CD4-positive, alpha-beta T cell treated with Interleukin-6 at 100 ng/mL for 8 hours (primary cell): Measurements from ENCODE around the gene EEF1AKMT2.
"Not testable (repeated sequence)": the region's sequence is repeated elsewhere in the genome, so short reads cannot be mapped to it uniquely, and the experiment has no call there.

Experiments used
- DNase-seq: peaks from one replicate; pipeline ENCODE4 v3.0.0-alpha.2; 2020; ENCODE audit warnings: mixed read lengths, low spot score

The EEF1AKMT2 gene

GRCh38 chr10:124791547-124792348, at the start of gene EEF1AKMT2:
TSS of gene EEF1AKMT2 (minus strand) at chr10:124791887. CDS start at chr10:124791833, 54 bp downstream.
- DNase-seq = peak; percentile 81

DNA sequence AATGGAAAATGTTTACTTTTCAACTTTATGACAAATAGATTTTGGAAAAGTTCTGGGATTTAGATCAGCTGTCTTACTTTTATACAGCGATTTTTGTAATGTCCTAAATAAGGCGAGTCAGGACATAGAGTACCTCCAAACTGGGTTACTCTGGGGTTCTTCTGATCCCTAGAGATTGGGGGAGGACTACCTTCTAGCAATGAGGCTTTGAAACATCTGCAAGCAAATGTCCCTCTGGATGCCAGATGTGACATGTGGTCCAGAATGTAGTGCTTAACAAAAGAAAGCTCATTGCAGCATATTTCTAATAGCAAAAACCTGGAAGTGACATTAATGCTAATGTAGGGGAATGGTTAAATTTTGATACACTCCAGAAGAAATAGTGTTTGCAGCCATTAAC, 46.0 kb upstream of the EEF1AKMT2 start:
- no peak for DNase-seq

DNA sequence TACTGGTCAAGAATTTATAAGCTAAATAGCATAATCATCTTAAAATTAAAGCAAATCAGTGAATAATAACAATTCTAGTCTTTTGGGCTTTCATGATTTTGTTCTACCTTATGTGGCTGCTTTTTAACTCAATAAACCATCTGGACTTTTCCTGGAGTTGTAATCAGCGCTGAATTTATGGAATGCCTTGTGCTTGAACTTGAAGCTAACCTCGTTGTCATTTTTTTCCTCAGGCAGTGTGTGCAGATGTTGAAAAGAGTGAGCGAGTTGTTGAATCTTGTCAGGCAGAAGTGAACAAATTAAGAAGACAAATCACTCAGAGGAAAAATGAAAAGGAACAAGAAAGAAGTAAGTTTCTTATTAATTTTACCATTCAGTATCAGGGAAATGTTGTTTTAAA, 39.4 kb upstream of the EEF1AKMT2 start:
- no peak for DNase-seq

DNA sequence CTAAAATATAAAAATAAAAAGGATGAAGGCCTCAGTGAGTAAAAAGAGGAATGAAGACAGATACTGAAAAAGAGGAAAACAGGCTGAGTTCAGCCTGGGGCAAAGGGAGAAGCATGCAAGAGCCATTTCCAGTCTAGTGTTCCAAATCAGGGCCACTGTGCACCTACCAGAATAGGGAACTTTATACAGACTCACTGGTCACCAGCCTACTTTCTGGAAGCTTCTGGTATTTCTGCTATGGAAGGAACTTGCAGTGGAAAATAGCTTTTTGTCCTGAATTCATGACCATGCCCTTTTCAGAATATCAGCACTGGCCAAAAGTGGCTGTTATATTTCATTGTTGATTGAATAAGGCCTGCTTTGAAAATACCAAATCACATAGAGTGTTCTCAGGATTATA, 38.8 kb upstream of the EEF1AKMT2 start:
- DNase-seq = no peak

- no peak for DNase-seq
Measured at GRCh38 chr10:124829447-124830115, 37.9 kb upstream of the EEF1AKMT2 start.

DNA sequence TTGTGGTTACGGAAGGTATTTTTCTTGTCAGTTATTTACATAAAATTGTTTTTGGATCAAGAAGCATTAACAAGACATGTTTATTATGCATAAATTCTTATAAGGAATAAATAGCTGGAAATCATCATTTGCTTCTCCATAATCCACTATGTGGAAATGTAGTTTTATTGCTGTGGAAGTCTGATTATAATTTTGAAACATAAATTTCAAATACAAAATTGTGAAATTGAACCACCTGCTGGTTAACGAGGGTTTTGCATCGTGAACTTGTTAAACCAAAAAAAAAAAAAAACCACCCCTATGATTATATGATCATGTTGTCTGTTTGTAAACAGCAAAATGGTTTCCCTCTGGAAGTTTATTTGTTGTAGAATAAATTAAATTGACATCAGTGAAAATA, 35.8 kb upstream of the EEF1AKMT2 start:
- no peak for DNase-seq

- no peak for DNase-seq
Measured at GRCh38 chr10:124826262-124826661, 34.6 kb upstream of the EEF1AKMT2 start.

- DNase-seq = no peak
Measured at GRCh38 chr10:124825702-124826101, 34.0 kb upstream of the EEF1AKMT2 start.

GRCh38 chr10:124824932-124825331, 33.2 kb upstream of the EEF1AKMT2 start:
- not testable (repeated sequence) for DNase-seq

GRCh38 chr10:124824507-124824906, 32.8 kb upstream of the EEF1AKMT2 start:
- no peak for DNase-seq

DNA sequence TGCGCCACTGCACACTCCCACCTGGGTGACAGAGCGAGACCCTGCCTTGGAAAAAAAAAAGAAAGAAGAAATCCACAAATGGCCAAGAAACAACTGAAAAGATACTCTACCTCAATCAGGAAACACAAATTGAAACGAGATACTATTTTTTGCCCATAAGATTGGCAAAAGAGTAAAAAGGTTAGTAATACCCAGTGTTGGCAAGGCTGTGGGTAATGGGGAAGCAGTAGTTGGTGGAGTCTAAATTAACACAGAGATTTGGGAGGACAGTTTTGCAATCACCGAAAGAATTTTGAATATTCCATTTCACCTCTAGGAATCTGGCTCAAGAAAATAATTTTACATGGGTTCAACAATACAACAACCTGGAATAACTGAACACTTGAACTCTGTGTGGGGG, 29.8 kb upstream of the EEF1AKMT2 start:
- DNase-seq = no peak

DNA sequence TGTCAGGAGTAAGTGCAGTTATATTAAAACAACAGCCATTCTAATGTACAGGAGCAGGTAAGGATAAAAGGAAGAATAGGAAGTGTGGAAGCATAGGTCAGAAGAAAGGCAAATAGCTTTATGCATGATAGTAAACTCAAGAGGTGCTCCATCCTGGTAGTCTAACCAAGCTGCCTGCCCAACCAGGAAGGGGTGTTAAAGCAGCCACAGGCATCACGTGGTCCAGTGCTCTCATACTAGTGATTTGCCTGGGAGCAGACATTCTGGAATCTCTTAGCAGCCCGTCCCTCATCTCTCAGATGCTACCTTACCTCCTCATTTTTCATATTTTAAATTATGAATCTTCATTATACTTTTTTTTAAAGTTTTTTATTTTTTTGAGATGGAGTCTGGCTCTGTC, 28.4 kb upstream of the EEF1AKMT2 start:
- DNase-seq = no peak

- DNase-seq = no peak
Measured at GRCh38 chr10:124802313-124802675, 10.6 kb upstream of the EEF1AKMT2 start.

DNA sequence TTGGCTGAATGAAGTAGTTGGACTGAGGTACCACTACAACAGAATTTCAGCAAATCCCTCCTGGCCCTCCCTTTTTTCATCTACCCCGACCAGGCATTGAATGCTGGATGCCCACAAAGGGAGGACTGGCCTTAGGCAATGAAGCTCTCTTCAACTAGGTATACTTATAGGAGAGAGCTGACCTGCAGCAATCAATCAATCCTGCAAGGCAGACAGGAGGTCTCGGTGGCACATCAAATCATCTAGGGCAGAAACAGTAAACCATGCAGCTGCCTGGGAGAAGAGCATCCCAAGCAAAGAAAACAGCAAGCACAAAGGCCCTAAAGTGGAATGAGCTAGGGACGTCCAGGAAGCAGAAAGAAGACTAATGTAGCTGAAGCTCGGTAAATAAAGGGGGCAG, 7.5 kb upstream of the EEF1AKMT2 start:
- DNase-seq = no peak

GRCh38 chr10:124798781-124799180, 7.1 kb upstream of the EEF1AKMT2 start:
- no peak for DNase-seq

DNA sequence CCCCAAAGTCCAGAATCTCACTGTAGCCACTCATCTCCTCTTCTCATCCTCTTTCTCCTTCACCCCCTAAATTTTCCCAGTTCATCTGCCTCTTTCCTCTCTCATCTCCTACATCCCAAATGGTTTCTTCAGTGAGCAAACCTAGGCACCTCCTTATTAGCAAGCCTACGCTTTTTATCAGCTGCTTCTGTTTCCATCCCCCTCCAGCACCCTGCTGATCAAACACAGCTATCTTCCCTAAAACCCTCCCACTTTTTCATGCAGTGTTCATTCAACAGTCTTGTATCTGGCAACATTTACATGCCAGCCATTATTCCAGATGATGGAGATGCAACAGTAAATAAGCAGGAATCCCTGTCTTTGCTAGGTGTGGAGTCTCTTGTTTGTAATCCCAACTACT, 6.7 kb upstream of the EEF1AKMT2 start:
- no peak for DNase-seq

GRCh38 chr10:124792998-124793352, 1.3 kb upstream of the EEF1AKMT2 start:
- DNase-seq = no peak

- not testable (repeated sequence) for DNase-seq
Measured at GRCh38 chr10:124782900-124783299, 8.8 kb downstream of the EEF1AKMT2 start.

DNA sequence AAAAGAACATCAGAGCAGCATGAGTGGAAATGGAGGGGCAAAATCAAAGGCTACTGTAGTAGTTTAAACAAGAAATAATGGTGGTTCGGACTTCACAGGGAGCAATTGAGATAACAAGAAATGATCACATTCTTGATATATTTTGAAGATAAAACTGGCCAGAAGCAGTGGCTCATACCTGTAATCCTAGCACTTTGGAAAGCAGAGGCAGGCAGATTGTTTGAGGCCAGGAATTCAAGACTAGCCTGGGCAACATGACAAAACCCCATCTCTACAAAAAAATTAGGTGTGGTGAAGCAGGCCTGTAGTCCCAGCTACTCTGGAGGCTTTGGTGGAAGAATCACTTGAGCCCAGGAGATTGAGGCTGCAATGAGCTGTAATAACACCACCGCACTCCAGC, 22.9 kb downstream of the EEF1AKMT2 start:
- no peak for DNase-seq

GRCh38 chr10:124765256-124765655, 26.4 kb downstream of the EEF1AKMT2 start:
- no peak for DNase-seq

- no peak for DNase-seq
Measured at GRCh38 chr10:124763267-124763666, 28.4 kb downstream of the EEF1AKMT2 start.

- DNase-seq = no peak
Measured at GRCh38 chr10:124762281-124762680, 29.4 kb downstream of the EEF1AKMT2 start.

- no peak for DNase-seq
Measured at GRCh38 chr10:124756156-124756903, 35.4 kb downstream of the EEF1AKMT2 start.
